K562 (cell line): ENCODE measurements around the gene S100A9. TPM values are rescaled to one million over a fixed set of nuclear protein-coding genes. Genes with fewer than 3 reads are reported as not detected.

Experiments
- ATAC-seq: fragments of 200-7000 bp; cut with Tn5 transposase; 3 replicates; pipeline ENCODE4 v1.9.1; 2020; ENCODE audit warnings: moderate library complexity
- BruUV-seq: library from RNA; stranded (reverse); fragments of 400-500 nt; replicated peaks from 2 replicates; lab custom pipeline; 2021; lab: Mats Ljungman, UMichigan
- CTCF ChIA-PET: fragments of 300-600 bp; formaldehyde crosslinking; extraction: SDS; loops from one replicate; lab custom pipeline; 2021; ENCODE audit warnings: low intra/inter-chr PET ratio; lab: Yijun Ruan, JAX
- POLR2A ChIA-PET: fragments of 300-600, 350-650 bp; sonication (Branson Sonifier 250); formaldehyde crosslinking; extraction: SDS; loops from one replicate; lab custom pipeline; 2021; ENCODE audit warnings: antibody characterized with exemption, inconsistent platforms; lab: Yijun Ruan, JAX
- DNase-seq, 4 experiments: peaks; one replicate each; pipeline versions ENCODE4 v3.0.0 to v3.0.0-alpha.2; 2011 to 2018; ENCODE audit warnings: low spot score in 3 of 4, mixed read lengths in 3 of 4; ENCODE audit errors: extremely low read depth in 1 of 4
- FAIRE-seq: peaks from 2 replicates; lab custom pipeline; 2011; peaks lifted over from hg19 to GRCh38; lab: Jason Lieb, UNC
- H2AFZ ChIP-seq: 2 replicates; pipeline ENCODE4 v1.6.0; 2011; ENCODE audit warnings: low read depth, low read length, control low read depth, inconsistent platforms
- H3K27ac ChIP-seq: fragments of 200-600 bp; 3 replicates; pipeline ENCODE4 v1.8.0; 2011; ENCODE audit warnings: low read depth, mild to moderate bottlenecking, control low read depth, inconsistent platforms, low read length, moderate library complexity, mixed read lengths; ENCODE audit errors: extremely low read depth
- H3K27me3 ChIP-seq, 2 experiments: fragments of 300-600 bp in 1 of 2; 2 replicates in 1 of 2; 3 replicates in 1 of 2; pipeline versions ENCODE4 v1.6.0 to v1.8.0; 2011; ENCODE audit warnings: inconsistent platforms in 2 of 2, low read length in 2 of 2, mild to moderate bottlenecking in 1 of 2, mixed read lengths in 1 of 2, moderate library complexity in 1 of 2; ENCODE audit not compliant: control insufficient read depth in 2 of 2, insufficient read depth in 2 of 2
- H3K36me3 ChIP-seq: fragments of 300-600 bp; 3 replicates; pipeline ENCODE4 v1.8.0; 2011; ENCODE audit warnings: mild to moderate bottlenecking, low read length, inconsistent platforms; ENCODE audit not compliant: control insufficient read depth, insufficient read depth
- H3K4me1 ChIP-seq, 2 experiments: fragments of 200-600 bp in 1 of 2; replicated peaks in 1 of 2; 2 replicates in 1 of 2; 3 replicates in 1 of 2; pipeline versions ENCODE4 v1.5.1 to v1.8.0; 2011; ENCODE audit warnings: inconsistent platforms in 2 of 2, low read length in 2 of 2, mild to moderate bottlenecking in 1 of 2, mixed read lengths in 1 of 2, moderate library complexity in 1 of 2; ENCODE audit not compliant: control insufficient read depth in 2 of 2, insufficient read depth in 2 of 2
- H3K4me2 ChIP-seq: 2 replicates; pipeline ENCODE4 v1.6.1; 2011; ENCODE audit warnings: low read length, control low read depth, inconsistent platforms, mixed read lengths; ENCODE audit not compliant: insufficient read depth
- H3K4me3 ChIP-seq: fragments of 200-600 bp; sonication (generic), shearing (Covaris generic); 2 replicates; pipeline ENCODE4 v1.5.1; 2016; ENCODE audit warnings: control low read depth, inconsistent platforms
- H3K79me2 ChIP-seq: fragments of 200-600 bp; 3 replicates; pipeline ENCODE4 v1.8.0; 2011; ENCODE audit warnings: low read length, inconsistent platforms; ENCODE audit not compliant: control insufficient read depth, insufficient read depth
- H3K9ac ChIP-seq, 2 experiments: 2 replicates each; pipeline versions ENCODE4 v1.6.0 to v1.6.1; 2011; ENCODE audit warnings: low read depth in 2 of 2, low read length in 2 of 2, control low read depth in 1 of 2, inconsistent platforms in 1 of 2, mild to moderate bottlenecking in 1 of 2, mixed read lengths in 1 of 2; ENCODE audit not compliant: insufficient read depth in 1 of 2
- H3K9me1 ChIP-seq: one replicate; pipeline ENCODE4 v1.6.0; 2011; ENCODE audit warnings: inconsistent platforms, mild to moderate bottlenecking, low read length, moderate library complexity; ENCODE audit not compliant: control insufficient read depth, insufficient read depth
- H3K9me3 ChIP-seq: replicated peaks from 2 replicates; pipeline ENCODE4 v1.5.1; 2011; ENCODE audit warnings: low read depth, low read length, inconsistent platforms; ENCODE audit not compliant: control insufficient read depth, insufficient read depth
- H4K20me1 ChIP-seq: replicated peaks from 2 replicates; pipeline ENCODE4 v1.6.1; 2011; ENCODE audit warnings: low read length, inconsistent platforms, mixed read lengths; ENCODE audit not compliant: control insufficient read depth, insufficient read depth
- CCAR2 ChIP-seq: fragments of 200-400 bp; formaldehyde crosslinking; IDR thresholded peaks from 2 replicates; pipeline ENCODE4 v1.6.1; 2017; ENCODE audit warnings: mild to moderate bottlenecking, low read depth, low read length
- CTBP1 ChIP-seq: fragments of 450-650 bp; IDR thresholded peaks from 2 replicates; pipeline ENCODE4 v1.6.1; 2016; ENCODE audit warnings: borderline replicate concordance
- CXXC5 ChIP-seq: fragments of 250-450 bp; sonication (Bioruptor Pico); IDR thresholded peaks from 2 replicates; pipeline ENCODE4 v1.8.0; 2022; ENCODE audit warnings: inconsistent platforms, mild to moderate bottlenecking, moderate library complexity
- HNRNPK ChIP-seq: fragments of 200-400 bp; formaldehyde crosslinking; IDR thresholded peaks from one replicate; pipeline ENCODE4 v1.6.1; 2018; ENCODE audit warnings: mild to moderate bottlenecking, low read depth, low read length; ENCODE audit not compliant: poor library complexity, severe bottlenecking
- KAT7 ChIP-seq: sonication (generic); formaldehyde crosslinking; IDR thresholded peaks from 2 replicates; pipeline ENCODE4 v1.8.0; 2022; ENCODE audit warnings: missing genetic modification reagents, mild to moderate bottlenecking, borderline replicate concordance
- MAZ ChIP-seq, 2 experiments: fragments of 450-650 bp in 1 of 2; sonication (generic) in 1 of 2; formaldehyde crosslinking; IDR thresholded peaks in 1 of 2; conservative IDR thresholded peaks in 1 of 2; 2 replicates each; pipeline versions ENCODE4 v1.4.0 to v1.5.0; 2020; ENCODE audit warnings: mild to moderate bottlenecking in 1 of 2, missing genetic modification reagents in 1 of 2
- MYC ChIP-seq, 2 experiments: fragments of 250-450 bp in 1 of 2; sonication (Bioruptor Pico) in 1 of 2; IDR thresholded peaks; 2 replicates each; pipeline versions ENCODE4 v1.5.1 to v1.6.1; 2012 to 2021; ENCODE audit warnings: low read depth in 2 of 2, borderline replicate concordance in 1 of 2, improper control_type of control experiment in 1 of 2, low read length in 1 of 2, mild to moderate bottlenecking in 1 of 2, moderate library complexity in 1 of 2
- PHTF2 ChIP-seq: fragments of 250-450 bp; sonication (Bioruptor Pico); IDR thresholded peaks from 2 replicates; pipeline ENCODE4 v1.5.0; 2021; ENCODE audit warnings: mild to moderate bottlenecking
- RBM22 ChIP-seq: fragments of 200-400 bp; formaldehyde crosslinking; IDR thresholded peaks from 2 replicates; pipeline ENCODE4 v1.6.1; 2018; ENCODE audit warnings: low read length, low read depth; ENCODE audit not compliant: poor library complexity, severe bottlenecking
- VEZF1 ChIP-seq: fragments of 200-800 bp; sonication (Bioruptor generic); IDR thresholded peaks from 2 replicates; pipeline ENCODE4 v1.6.1; 2017; ENCODE audit warnings: missing genetic modification characterization, missing compliant biosample characterization
- ZFP30 ChIP-seq: fragments of 250-450 bp; sonication (Bioruptor Pico); IDR thresholded peaks from 2 replicates; pipeline ENCODE4 v1.8.0; 2022; ENCODE audit warnings: moderate library complexity, mild to moderate bottlenecking, inconsistent platforms, borderline replicate concordance
- ZNF561 ChIP-seq: fragments of 450-650 bp; formaldehyde crosslinking; conservative IDR thresholded peaks from 2 replicates; pipeline ENCODE4 v1.4.0; 2020; ENCODE audit warnings: mild to moderate bottlenecking, moderate library complexity
- ZNF696 ChIP-seq: fragments of 250-450 bp; sonication (Bioruptor Pico); conservative IDR thresholded peaks from 2 replicates; pipeline ENCODE4 v1.4.0; 2020; ENCODE audit warnings: mild to moderate bottlenecking, moderate library complexity
- ZNF764 ChIP-seq: fragments of 250-450 bp; sonication (Bioruptor Pico); IDR thresholded peaks from 2 replicates; pipeline ENCODE4 v1.4.0; 2020; ENCODE audit warnings: low read depth, mild to moderate bottlenecking, moderate library complexity
- WGBS: fragments of 100-300 bp; shearing (Covaris generic); methylation state at CpG from one replicate; pipeline ENCODE4 v1.1.6; 2016; ENCODE audit warnings: low coverage, mixed read lengths; ENCODE audit not compliant: insufficient coverage; ENCODE audit errors: missing lambda C conversion rate; 5-methylcytosine and 5-hydroxymethylcytosine counted together
- in situ Hi-C: fragments of 300-500 bp; cut with MboI; formaldehyde crosslinking; loops from 4 replicates; pipeline ENCODE4 v1.15.0; 2018; ENCODE audit warnings: inconsistent platforms, mixed read lengths
- intact Hi-C: fragments of 100-400 bp; cut with micrococcal nuclease; formaldehyde crosslinking; loops from 2 replicates; pipeline ENCODE4 v1.14.2; 2022
- polyA plus RNA-seq, 8 experiments: library from polyadenylated mRNA; depleted of rRNA in 4 of 8; stranded (reverse) in 5 of 8; unstranded in 3 of 8; fragments of >200 nt; fragmentation: Nextera tagmentation in 2 of 8; fragmentation: Illumina TruSeq in 1 of 8; extraction: Ambion mirVana in 2 of 8; extraction: Trizol in 1 of 8; gene quantifications; 2 replicates each; pipeline versions ENCODE4 v1.2.1 to v1.2.3, GENCODE V29; 2011 to 2014; ENCODE audit warnings: inconsistent platforms in 1 of 8, missing spikeins in 1 of 8
- total RNA-seq, 7 experiments: library from RNA; depleted of rRNA in 6 of 7; stranded (reverse); fragments of >200 nt in 6 of 7; fragmentation: Illumina TruSeq in 2 of 7; extraction: Trizol in 2 of 7; gene quantifications; 2 replicates each; pipeline versions ENCODE4 v1.2.1 to v1.2.3, GENCODE V29; 2011 to 2021; ENCODE audit warnings: low replicate concordance in 1 of 7

Gene S100A9
- total and polyA plus RNA-seq, 9 of the 15 experiments (the other 6 are each of a cell fraction or from before 2014, with no cell fraction given): 0.80 TPM; not detected in 8

- DNase-seq: no peak
- H3K9me1 ChIP-seq: no peaks in the 10 kb centered on the region
- 3% methylated on average over 10 of the region's 10 CpGs for WGBS
- peaks cover 0 to 5% of the 10 kb centered on the region in 2 experiments; a peak in 1 of 5 replicates for H3K4me1 ChIP-seq
- CTCF ChIA-PET: interaction anchor here (0.7 to 2.0 kb wide), 2 partner anchors 138 to 968 kb away, joined by 4 to 13 read pairs; no protein-coding TSS in a partner anchor
- no peak for FAIRE-seq
- TF ChIP-seq CXXC5 (no peak), MAZ (CRISPR knock-in tag; conservative IDR thresholded peaks at IDR 0.05 in 1 of 2, IDR thresholded peaks at IDR 0.05 in 1 of 2) (no peak), ZNF764 (no peak), VEZF1 (CRISPR knock-in tag) (no peak), ZFP30 (CRISPR knock-in tag) (no peak), RBM22 (no peak), ZNF561 (CRISPR knock-in tag) (no peak), KAT7 (no peak), PHTF2 (CRISPR knock-in tag) (no peak), CTBP1 (no peak), MYC (IDR thresholded peaks at IDR 0.05; ENCODE audit: low read depth, low read length) (no peak), MYC (CRISPR knock-in tag; IDR thresholded peaks at IDR 0.05; ENCODE audit: borderline replicate concordance, low read depth) (no peak), ZNF696 (no peak), CCAR2 (no peak), HNRNPK (no peak)
- no peak overlapping the region for H3K9ac ChIP-seq
- no peak overlapping the region for H3K27ac ChIP-seq
- ATAC-seq: no peak
- no peaks in the 10 kb centered on the region for H3K79me2 ChIP-seq
- H3K36me3 ChIP-seq: no peaks in the 10 kb centered on the region
- no peak overlapping the region for H3K4me3 ChIP-seq
- BruUV-seq: no TSS peak
- in situ Hi-C loops (loop anchor here (10.0 kb wide), 1 partner anchor 398 kb away; no protein-coding TSS in a partner anchor), intact Hi-C loops (loop anchor here (10.0 kb wide), 2 partner anchors 408 to 628 kb away; partner anchors contain the start of gene RAB13)
- H3K9me3 ChIP-seq: no peaks in the 10 kb centered on the region
- H2AFZ ChIP-seq: no peak overlapping the region
- peaks cover 3% of the 10 kb centered on the region; the same call in 1 of the 2 replicates for H4K20me1 ChIP-seq
- H3K4me2 ChIP-seq: no peak overlapping the region
- peaks cover 4 to 41% of the 10 kb centered on the region in 2 experiments; a peak in 4 of 5 replicates for H3K27me3 ChIP-seq
- POLR2A ChIA-PET: interaction anchor here (0.6 to 1.4 kb wide), 5 partner anchors 10 to 257 kb away, joined by 3 to 4 read pairs (median 3); no protein-coding TSS in a partner anchor
Measured at GRCh38 chr1:153357076-153357852, 390 bp upstream of the S100A9 start.
